UCSD-AML1 (cell line): ENCODE data around the gene TNNI3K.
A peak's percentile ranks its signal among the peaks of the same experiment; 100 is the strongest.
"Not testable (repeated sequence)": the region's sequence is repeated elsewhere in the genome, so short reads cannot be mapped to it uniquely, and the experiment has no call there.

ENCODE experiments used
- DNase-seq: peaks from one replicate; lab custom pipeline; 2025; ENCODE audit not compliant: unreplicated experiment; lab: John Stamatoyannopoulos, UW

The TNNI3K gene, protein sequence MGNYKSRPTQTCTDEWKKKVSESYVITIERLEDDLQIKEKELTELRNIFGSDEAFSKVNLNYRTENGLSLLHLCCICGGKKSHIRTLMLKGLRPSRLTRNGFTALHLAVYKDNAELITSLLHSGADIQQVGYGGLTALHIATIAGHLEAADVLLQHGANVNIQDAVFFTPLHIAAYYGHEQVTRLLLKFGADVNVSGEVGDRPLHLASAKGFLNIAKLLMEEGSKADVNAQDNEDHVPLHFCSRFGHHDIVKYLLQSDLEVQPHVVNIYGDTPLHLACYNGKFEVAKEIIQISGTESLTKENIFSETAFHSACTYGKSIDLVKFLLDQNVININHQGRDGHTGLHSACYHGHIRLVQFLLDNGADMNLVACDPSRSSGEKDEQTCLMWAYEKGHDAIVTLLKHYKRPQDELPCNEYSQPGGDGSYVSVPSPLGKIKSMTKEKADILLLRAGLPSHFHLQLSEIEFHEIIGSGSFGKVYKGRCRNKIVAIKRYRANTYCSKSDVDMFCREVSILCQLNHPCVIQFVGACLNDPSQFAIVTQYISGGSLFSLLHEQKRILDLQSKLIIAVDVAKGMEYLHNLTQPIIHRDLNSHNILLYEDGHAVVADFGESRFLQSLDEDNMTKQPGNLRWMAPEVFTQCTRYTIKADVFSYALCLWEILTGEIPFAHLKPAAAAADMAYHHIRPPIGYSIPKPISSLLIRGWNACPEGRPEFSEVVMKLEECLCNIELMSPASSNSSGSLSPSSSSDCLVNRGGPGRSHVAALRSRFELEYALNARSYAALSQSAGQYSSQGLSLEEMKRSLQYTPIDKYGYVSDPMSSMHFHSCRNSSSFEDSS

DNA sequence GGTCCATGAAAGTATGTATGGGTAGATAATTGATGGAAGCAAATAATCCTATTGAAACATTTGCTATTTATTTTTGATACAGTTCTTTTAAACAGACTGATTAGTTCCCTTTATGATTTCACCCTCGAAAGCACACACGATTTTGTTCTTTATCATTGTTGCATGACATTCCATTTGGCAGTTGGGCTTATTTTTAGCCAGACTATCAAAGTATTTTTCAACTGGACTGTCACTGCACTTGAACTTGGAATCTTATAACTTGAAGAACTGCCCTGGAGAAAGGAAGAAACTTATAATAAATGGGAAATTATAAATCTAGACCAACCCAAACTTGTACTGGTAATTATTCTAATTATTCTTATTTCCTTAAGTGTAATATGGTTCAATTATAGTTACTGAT, at the start of gene TNNI3K:
TNNI3K (plus strand) TSS at position 235 of the 400 bp plus-strand sequence; CDS start at position 300, 65 bp downstream.
- no peak for DNase-seq

DNA sequence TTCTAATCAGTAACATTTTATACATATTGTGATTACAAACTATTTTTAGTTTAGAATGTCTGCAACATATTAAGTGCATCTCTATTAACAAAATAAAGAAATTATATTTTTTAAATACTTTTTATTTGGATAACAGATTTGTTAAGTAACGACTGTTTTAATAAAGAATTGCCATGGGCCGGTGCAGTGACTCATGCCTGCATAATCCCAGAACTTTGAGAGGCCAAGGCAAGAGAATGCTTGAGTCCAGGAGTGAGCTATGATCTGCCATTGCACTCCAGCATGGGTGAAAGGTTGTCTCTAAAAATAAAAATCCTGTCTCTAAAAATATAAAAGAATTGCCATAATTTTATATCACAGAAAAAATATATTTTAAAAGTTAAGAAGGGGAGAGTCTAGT, 41.3 kb upstream of the TNNI3K start:
- no peak for DNase-seq

DNA sequence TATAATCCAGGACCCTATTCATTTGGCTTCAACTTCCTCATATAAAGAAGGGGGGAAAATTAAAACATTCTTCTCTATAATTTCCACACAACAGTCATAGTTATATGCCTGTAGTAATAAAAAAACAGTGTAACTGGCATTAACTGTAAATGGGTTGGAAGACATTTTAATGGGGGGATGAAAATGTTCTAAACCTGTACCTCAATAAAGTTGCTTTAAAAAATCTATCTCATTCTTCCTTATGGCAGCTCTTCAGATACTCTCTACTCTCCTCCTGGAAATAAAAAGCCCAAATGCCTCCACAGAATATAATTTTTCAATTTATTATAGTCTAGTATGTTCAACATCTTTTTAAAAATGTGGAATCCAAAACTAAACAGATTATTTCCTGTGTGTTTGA, 39.8 kb upstream of the TNNI3K start:
- no peak for DNase-seq

DNA sequence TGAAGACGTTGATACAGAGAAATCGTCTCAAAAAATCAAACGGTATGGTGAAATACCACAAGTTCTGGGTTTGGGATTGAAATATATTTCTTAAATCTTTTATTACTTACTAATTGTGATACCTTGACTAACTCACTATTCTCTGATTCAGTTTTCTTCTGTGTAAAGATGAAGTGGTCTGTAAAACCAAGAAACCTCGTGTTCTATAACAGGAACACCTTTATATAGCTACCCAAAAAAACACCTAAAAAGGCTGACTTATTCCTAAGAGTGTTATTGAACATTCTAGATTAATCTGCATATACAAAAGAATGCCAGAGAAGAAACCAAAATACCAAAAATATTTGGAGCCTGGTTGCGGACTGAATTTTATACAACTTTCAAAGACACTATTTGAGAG, 37.9 kb upstream of the TNNI3K start:
- DNase-seq: no peak

DNA sequence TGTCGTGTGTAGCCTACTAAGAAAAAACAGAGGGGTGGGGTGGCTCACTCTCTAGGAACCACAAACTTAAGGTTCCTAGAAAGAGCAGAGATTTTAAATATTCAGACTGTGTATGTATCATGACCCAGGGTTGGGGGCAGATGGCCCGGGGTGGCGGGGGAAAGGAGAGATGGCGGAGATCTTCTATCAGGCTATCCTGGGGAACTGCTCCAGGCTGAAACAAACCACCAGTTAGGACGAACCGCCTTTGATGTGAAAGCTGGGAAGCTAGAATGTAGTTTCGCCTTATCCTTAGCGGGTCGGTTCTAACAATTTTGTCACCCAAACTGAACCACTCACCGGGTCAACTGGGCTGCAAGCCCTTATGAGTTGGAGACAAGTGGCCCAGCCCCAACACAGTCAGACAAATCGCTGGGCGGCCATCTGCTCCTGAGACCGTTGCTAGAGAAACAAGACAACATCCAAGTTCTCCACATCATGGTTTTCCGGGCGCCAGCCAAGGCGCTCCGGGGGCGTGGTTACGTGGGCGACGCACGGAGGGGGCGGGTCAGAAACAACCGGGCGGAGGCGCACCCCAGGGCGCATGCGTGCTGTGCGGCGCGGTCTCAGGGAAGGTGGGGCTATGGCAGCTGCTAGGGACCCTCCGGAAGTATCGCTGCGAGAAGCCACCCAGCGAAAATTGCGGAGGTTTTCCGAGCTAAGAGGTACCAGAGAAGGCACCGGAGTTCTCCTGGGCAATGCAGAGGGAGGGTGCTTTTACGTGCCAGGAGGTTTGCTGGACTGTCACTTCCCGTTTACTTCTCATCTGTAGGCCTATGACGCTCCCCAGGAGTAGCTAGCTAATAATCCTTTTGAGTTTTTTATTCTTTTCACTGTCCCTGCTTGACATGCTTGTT, 37.3 kb upstream of the TNNI3K start, which contains the start of the genes FPGT and LRRIQ3:
FPGT (plus strand) TSS at position 586 of the 896 bp plus-strand sequence; CDS start at position 623, 37 bp downstream.
LRRIQ3 (minus strand) TSS at position 520 of the 896 bp plus-strand sequence. CDS start 14,492 bp downstream, outside the sequence.
- peak; percentile 97 for DNase-seq

DNA sequence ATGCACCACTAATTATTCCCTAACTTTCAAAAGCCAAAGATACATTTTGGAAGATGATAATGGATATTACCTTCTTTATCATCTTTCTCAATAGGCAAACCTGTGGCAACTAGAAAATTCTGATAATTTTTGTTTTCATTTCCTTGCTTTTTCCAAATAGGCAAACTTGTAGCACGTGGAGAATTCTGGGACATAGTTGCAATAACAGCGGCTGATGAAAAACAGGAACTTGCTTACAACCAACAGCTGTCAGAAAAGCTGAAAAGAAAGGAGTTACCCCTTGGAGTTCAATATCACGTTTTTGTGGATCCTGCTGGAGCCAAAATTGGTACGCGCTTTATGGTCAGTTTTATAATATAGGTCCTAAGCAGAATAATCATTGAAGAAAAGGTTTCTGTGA, 35.7 kb upstream of the TNNI3K start:
- DNase-seq: no peak

DNA sequence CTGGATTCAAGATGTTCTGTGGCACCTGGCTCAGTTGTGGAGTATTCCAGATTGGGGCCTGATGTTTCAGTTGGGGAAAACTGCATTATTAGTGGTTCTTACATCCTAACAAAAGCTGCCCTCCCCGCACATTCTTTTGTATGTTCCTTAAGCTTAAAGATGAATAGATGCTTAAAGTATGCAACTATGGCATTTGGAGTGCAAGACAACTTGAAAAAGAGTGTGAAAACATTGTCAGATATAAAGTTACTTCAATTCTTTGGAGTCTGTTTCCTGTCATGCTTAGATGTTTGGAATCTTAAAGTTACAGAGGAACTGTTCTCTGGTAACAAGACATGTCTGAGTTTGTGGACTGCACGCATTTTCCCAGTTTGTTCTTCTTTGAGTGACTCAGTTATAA, 29.9 kb upstream of the TNNI3K start:
- no peak for DNase-seq

DNA sequence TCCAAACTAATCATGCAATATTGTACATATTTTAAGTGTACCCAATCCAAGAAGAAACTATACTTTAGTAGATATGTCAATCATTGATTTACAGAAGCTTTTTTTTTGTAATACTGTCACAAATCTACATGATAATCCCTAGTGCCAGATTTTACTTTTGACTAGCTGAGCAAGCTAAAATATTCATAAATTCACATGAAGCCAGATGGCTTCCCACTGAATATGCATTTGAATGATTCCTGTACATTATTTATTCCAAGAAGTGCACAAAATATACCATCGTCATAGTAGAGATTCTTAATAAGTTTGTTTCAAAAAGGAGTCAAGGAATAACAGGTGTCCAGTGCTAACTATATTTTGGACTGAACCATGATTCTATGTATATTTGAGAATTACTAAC, 20.0 kb upstream of the TNNI3K start:
- DNase-seq: no peak

DNA sequence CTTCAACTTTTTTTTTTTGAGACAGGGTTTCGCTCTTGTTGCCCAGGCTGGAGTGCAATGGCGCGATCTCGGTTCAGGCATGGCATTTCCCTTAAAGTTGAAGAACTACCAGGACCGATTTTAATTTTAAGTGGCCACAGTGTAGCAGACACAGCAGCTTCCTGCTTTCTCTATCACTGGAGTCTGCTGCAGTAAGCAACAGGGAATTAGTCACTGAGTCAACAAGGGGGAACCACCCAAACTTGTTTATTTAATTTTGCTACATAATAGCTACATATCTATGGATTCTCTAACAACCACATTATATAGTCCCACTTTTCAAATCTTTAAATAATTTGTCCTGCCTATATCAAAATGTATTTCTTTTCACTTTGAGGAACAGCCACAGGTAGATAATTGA, 12.5 kb upstream of the TNNI3K start:
- DNase-seq: no peak

DNA sequence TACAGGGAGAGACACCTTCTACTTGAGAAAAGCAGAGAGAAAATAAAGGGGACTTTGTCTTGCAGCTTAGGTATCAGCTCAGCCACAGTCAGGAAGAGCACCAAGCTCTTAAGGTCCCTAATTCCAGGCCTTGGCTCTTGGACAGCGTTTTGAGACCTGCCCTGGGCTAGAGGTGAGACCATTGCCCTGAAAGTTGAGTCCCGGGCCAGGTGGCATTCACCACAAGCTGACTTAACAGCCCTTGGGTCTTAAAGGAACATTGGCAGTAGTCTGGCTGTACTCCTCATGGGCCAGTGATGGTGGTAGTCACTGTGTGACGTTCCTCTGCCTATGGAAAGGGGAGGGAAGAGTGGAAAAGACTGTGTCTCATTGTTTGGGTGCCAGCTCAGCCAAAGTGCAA, 11.7 kb upstream of the TNNI3K start:
- no peak for DNase-seq

DNA sequence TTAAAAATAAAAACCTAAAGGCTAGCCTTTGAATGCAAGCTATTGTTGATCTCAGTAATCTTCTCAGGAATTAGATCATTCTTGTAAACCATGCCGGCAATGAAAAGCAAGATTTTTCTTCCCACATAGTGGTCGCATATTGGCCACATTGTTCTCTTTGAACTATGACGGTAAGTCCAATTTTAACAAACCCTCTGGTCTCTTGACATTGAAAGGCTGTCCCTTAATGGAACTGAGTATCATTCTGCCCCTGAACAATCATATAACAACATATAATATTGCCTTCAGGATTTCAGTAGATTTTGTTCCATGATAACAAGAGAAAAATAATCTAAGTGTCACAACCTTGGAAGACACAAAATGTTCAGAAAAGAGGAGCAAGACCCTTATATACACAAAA, 1.3 kb downstream of the TNNI3K start:
- no peak for DNase-seq

DNA sequence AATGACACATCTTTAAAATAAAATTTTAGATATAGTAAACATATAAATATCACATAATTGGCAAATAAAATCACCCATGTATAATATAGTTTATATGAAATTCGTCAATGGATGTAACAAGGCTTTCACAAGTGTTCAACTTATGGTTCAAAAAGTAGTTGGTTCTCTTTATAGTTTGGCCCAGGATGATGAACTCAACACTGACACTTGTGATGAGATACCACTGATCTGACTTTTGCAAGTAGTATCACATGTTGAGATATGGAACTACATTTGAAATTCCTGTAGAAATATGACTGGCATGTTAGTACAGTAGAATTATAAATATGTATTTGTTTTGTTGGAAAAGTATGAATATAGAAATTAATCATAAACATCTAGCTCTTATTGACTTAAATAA, 1.8 kb downstream of the TNNI3K start:
- no peak for DNase-seq

DNA sequence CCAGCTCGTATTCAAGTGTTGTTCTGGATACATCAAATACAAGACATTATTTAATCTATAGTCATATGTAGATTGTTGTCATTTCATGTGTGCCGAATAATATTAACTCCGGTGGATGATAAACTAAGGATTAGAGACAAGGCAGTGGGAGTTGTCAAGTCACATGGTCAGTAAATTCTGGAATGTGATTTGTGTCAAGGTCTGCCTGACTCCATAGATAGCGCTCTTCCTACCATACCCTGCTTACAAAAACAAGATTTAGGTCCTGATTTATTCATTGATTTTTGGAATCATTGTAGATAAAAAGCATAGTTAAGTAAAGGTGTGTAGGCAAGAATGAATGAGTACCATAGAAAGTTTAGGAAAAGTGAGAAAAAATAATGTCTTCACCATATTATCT, 2.6 kb downstream of the TNNI3K start:
- no peak for DNase-seq

DNA sequence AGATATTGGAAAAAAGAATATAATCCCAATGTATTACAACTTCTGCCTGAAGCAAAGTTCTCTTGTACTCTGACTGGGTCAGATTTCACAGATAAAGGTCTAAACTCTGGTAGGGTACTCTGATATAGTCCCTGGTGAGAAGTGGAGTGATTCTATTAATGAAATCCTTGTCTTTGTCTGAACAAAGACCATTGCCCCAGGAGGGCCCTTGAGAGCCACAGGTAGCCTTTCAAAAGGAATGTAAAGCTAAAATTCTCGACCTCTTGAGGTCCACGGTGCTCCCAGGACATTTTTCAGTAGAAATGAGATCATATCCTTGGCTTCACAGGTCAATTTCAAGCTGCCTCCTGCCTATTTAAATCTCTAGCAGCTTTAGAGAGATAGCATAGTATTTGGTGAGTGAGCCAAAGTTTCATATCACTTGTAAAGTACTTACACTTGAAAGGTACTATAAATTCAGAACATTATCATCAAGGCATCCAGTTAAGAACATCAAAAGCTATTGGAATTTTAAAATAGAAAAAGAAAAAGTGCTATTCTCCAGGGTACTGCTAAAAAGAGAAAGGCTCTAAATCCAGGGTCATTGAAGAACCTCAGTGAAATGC, 10.1 kb downstream of the TNNI3K start:
- no peak for DNase-seq

DNA sequence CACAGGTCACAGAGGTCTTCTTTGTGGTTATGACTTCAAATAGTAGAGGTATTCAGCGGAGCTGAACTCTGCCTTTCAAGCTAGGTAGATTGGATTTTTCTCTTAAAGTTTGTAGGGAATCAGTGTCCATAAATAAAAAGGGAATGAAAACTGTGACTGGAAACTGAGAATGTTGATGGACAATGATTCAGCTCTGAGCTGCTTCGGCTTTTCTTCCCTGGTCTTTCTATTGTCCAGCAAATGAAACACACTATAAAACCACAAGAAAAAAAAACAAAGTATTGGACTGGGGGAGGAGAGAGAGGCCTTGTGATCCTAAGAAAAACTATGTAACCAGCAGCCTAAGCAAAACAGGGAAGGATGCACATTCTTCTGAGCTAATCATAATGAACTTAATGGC, 11.1 kb downstream of the TNNI3K start:
- no peak for DNase-seq

DNA sequence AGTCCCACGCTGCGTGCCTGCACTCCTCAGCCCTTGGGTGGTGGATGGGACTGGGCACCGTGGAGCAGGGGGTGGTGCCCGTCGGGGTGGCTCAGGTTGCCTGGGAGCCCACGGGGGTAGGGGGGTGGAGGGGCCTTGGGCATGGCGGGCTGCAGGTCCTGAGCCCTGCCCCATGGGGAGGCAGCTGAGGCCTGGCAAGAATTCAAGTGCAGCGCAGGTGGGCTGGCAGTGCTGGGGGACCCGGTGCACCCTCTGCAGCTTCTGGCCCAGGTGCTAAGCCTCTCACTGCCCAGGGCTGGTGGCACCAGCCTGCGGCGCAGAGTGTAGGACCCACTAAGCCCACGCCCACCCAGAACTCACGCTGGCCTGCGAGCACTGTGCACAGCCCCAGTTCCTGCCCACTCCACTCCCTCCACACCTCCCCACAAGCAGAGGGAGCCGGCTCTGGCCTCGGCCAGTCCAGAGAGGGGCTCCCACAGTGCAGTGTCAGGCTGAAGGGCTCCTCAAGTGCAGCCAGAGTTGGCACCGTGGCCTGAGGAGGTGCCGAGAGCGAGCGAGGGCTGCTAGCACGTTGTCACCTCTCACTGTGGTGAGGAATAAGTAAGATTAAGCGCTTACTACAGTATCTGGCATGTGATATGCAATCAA, 12.8 kb downstream of the TNNI3K start:
- DNase-seq: no peak

DNA sequence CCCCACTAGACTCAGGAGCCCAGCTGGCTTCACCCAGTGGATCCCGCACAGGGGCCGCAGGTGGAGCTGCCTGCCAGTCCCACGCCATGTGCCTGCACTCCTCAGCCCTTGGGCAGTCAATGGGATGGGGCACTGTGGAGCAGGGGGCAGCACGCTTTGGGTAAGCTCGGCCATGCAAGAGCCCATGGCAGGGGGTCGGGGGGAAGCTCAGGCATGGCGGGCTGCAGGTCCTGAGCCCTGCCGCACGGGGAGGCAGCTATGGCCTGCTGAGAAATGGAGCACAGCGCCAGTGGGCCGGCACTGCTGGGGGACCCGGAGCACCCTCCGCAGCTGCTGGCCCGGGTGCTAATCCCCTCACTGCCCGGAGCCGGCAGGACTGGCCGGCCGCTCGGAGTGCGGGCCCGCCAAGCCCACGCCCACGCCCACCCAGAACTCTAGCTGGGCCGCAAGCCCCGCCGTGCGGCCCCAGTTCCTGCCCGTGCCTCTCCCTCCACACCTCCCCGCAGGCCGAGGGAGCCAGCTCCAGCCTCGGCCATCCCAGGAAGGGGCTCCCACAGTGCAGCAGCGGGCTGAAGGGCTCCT, 18.1 kb downstream of the TNNI3K start:
- not testable (repeated sequence) for DNase-seq

DNA sequence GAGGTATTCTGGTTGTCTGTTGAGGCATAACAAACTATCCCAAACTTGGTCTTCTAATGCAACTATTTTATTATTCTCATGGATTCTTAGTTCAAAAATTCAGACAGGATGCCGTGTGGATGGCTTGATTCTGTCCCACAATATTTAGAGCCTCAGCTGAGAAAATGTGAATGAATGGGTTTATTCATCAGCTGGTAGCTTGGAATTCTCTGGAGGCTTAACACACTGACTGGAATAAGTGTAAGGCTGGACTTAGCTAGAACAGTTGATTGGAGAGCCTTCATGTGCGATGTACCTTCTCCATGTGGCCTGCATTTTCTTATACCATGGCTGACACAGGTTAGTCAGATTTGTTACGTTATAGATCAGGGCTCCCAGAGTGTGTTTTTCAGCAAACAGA, 30.8 kb downstream of the TNNI3K start:
- DNase-seq: no peak

DNA sequence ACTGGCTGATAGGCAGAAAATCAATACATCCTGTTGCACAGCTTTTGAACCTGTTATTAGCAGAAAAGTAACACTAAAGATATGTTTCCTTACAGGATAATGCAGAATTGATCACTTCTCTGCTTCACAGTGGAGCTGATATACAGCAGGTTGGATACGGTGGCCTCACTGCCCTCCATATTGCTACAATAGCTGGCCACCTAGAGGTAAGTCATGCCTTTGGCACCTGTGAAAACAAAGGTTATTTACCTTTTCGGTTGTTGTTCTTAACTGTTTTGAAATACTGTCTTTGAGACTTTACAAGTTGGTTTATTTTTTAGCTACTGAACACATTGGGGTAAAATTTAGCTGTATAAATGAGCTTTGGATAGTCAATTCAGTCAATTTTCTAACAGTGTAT, 36.3 kb downstream of the TNNI3K start:
- no peak for DNase-seq
